ENCODE results near the gene SPRYD3.

The SPRYD3 gene

GRCh38 chr12:53063708-53064612, 15.2 kb downstream of the SPRYD3 start:
- Histone ChIP-seq H3K36me3 (peaks cover 25% of the 10 kb centered on the region), H4K20me1 (no peaks in the 10 kb centered on the region), H3K4me1 (peaks cover 26% of the 10 kb centered on the region), H3K27ac (0 out of 2 replicates have a peak overlapping the region, but pooled peaks have one; percentile 22), H3K9ac (no peak overlapping the region), H3K4me2 (peak overlapping the region; percentile 39), H3K27me3 (no peaks in the 10 kb centered on the region), H3K9me3 (no peaks in the 10 kb centered on the region), H3K4me3 (no peak overlapping the region)
- no peak for TF ChIP-seq Cebpa-rat (IDR thresholded peaks at IDR 0.05)

GRCh38 chr12:53062977-53063707, 16.0 kb downstream of the SPRYD3 start:
- peaks cover 24% of the 10 kb centered on the region for H3K36me3 ChIP-seq
- peak overlapping the region; percentile 39; the same call in 1 of the 2 replicates for H3K4me2 ChIP-seq
- H3K9ac ChIP-seq, result no peak overlapping the region
- H3K27ac ChIP-seq, result no peak overlapping the region
- H3K27me3 ChIP-seq, result no peaks in the 10 kb centered on the region
- peaks cover 26% of the 10 kb centered on the region for H3K4me1 ChIP-seq
- H3K4me3 ChIP-seq, result no peak overlapping the region
- no peak for TF ChIP-seq Cebpa-rat (IDR thresholded peaks at IDR 0.05)
- H3K9me3 ChIP-seq, result no peaks in the 10 kb centered on the region
- no peaks in the 10 kb centered on the region for H4K20me1 ChIP-seq

- Histone ChIP-seq H4K20me1 (no peaks in the 10 kb centered on the region), H3K9me3 (no peaks in the 10 kb centered on the region), H3K4me3 (no peak overlapping the region), H3K27me3 (no peaks in the 10 kb centered on the region), H3K36me3 (peaks cover 15% of the 10 kb centered on the region), H3K9ac (no peak overlapping the region), H3K27ac (no peak overlapping the region), H3K4me1 (peaks cover 26% of the 10 kb centered on the region), H3K4me2 (no peak overlapping the region)
- no peak for TF ChIP-seq Cebpa-rat (IDR thresholded peaks at IDR 0.05)
These were observed 16.9 kb downstream of the SPRYD3 start for GRCh38 chr12:53062011-53062961.

GRCh38 chr12:53061404-53062010, 17.7 kb downstream of the SPRYD3 start:
- Histone ChIP-seq H3K4me3 (no peak overlapping the region), H3K4me1 (peaks cover 23% of the 10 kb centered on the region), H3K27ac (no peak overlapping the region), H3K36me3 (peaks cover 14% of the 10 kb centered on the region), H3K9ac (0 out of 2 replicates have a peak overlapping the region, but pooled peaks have one; percentile 19), H3K4me2 (no peak overlapping the region), H3K9me3 (no peaks in the 10 kb centered on the region), H3K27me3 (no peaks in the 10 kb centered on the region), H4K20me1 (no peaks in the 10 kb centered on the region)
- TF ChIP-seq Cebpa-rat (IDR thresholded peaks at IDR 0.05), result no peak

GRCh38 chr12:53060721-53061276, 18.4 kb downstream of the SPRYD3 start:
- Histone ChIP-seq H3K4me3 (no peak overlapping the region), H3K4me1 (peaks cover 16% of the 10 kb centered on the region), H3K27me3 (no peaks in the 10 kb centered on the region), H3K27ac (no peak overlapping the region), H3K4me2 (no peak overlapping the region), H3K9ac (0 out of 2 replicates have a peak overlapping the region, but pooled peaks have one; percentile 19), H3K9me3 (no peaks in the 10 kb centered on the region), H4K20me1 (no peaks in the 10 kb centered on the region), H3K36me3 (peaks cover 14% of the 10 kb centered on the region)
- TF ChIP-seq Cebpa-rat (IDR thresholded peaks at IDR 0.05), result no peak

- no peaks in the 10 kb centered on the region for H3K27me3 ChIP-seq
- no peak overlapping the region for H3K9ac ChIP-seq
- H3K36me3 ChIP-seq, result peaks cover 8% of the 10 kb centered on the region
- H3K4me2 ChIP-seq, result no peak overlapping the region
- no peaks in the 10 kb centered on the region for H4K20me1 ChIP-seq
- no peak overlapping the region for H3K4me3 ChIP-seq
- no peak overlapping the region for H3K27ac ChIP-seq
- no peaks in the 10 kb centered on the region for H3K9me3 ChIP-seq
- no peak for TF ChIP-seq Cebpa-rat (IDR thresholded peaks at IDR 0.05)
- peaks cover 12% of the 10 kb centered on the region for H3K4me1 ChIP-seq
These were observed 19.0 kb downstream of the SPRYD3 start for GRCh38 chr12:53060064-53060720.

- H3K4me1 ChIP-seq, result peaks cover 18% of the 10 kb centered on the region
- H3K4me3 ChIP-seq, result no peak overlapping the region
- H4K20me1 ChIP-seq, result no peaks in the 10 kb centered on the region
- no peak overlapping the region for H3K9ac ChIP-seq
- H3K9me3 ChIP-seq, result no peaks in the 10 kb centered on the region
- H3K36me3 ChIP-seq, result peaks cover 1% of the 10 kb centered on the region; the same call in 1 of the 2 replicates
- H3K27ac ChIP-seq, result no peak overlapping the region
- no peaks in the 10 kb centered on the region for H3K27me3 ChIP-seq
- H3K4me2 ChIP-seq, result no peak overlapping the region
- no peak for TF ChIP-seq Cebpa-rat (IDR thresholded peaks at IDR 0.05)
These were observed 19.6 kb downstream of the SPRYD3 start for GRCh38 chr12:53059434-53060063.
